ENCODE results near the gene DDX24.

- no peak for TF ChIP-seq CTCF (optimal IDR thresholded peaks at IDR 0.05 in 1 of 3, IDR thresholded peaks at IDR 0.05 in 1 of 3, conservative IDR thresholded peaks at IDR 0.05 in 1 of 3; ENCODE audit: extremely low read depth in 1 of 3, insufficient read depth in 2 of 3, low read length in 3 of 3)
- no peak for TF ChIP-seq EZH2 (IDR thresholded peaks at IDR 0.05; ENCODE audit: low read length)
Measured at GRCh38 chr14:94102768-94103482, 21.9 kb upstream of the DDX24 start.

Measured in keratinocyte (primary cell).